ENCODE data around the gene CYP1B1. TPM values are rescaled to one million over a fixed set of nuclear protein-coding genes. Genes with fewer than 3 reads are reported as not detected.
A peak's percentile ranks its signal among the peaks of the same experiment; 100 is the strongest.

The CYP1B1 gene
- polyA plus RNA-seq, 6 donors from 2014 or later = 0.20 to 2.4 (median 0.87) TPM; not detected in 2

GRCh38 chr2:38079116-38080052 lies 3.4 kb upstream of the CYP1B1 start:
- Mint-ChIP-seq H3K4me3 (no peak overlapping the region), H3K27me3 (peaks cover 53 to 81% (median 65%) of the 10 kb centered on the region in 3 donors), H3K27ac (no peak overlapping the region), H3K9me3 (no peaks in the 10 kb centered on the region), H3K4me1 (peaks cover 6 to 19% (median 17%) of the 10 kb centered on the region in 3 donors), H3K36me3 (peaks cover 0 to 17% of the 10 kb centered on the region in 2 donors)
- no peak for ATAC-seq (ENCODE audit: low read depth in 2 of 2)
- no peak for DNase-seq

- no peak for DNase-seq
- no peak for ATAC-seq (ENCODE audit: low read depth in 2 of 2)
- peak overlapping the region in 2 of 6 donors; percentile 41 to 60 for H3K27ac Mint-ChIP-seq
- H3K4me1 Mint-ChIP-seq = peaks cover 12 to 28% (median 27%) of the 10 kb centered on the region in 3 donors
- peaks cover 57 to 82% (median 63%) of the 10 kb centered on the region in 3 donors for H3K27me3 Mint-ChIP-seq
- peaks cover 0 to 2% (median 0%) of the 10 kb centered on the region in 7 donors for H3K9me3 Mint-ChIP-seq
- H3K36me3 Mint-ChIP-seq = no peaks in the 10 kb centered on the region
- H3K4me3 Mint-ChIP-seq = peak overlapping the region in 7 of 8 donors; percentile 61 to 90 (median 65)
Observed at GRCh38 chr2:38077431-38077769, 1.4 kb upstream of the CYP1B1 start.

- H3K4me3 Mint-ChIP-seq = peak overlapping the region; percentile 76 to 90 (median 82)
- no peak for DNase-seq
- peak overlapping the region in 1 of 6 donors; percentile 41 for H3K27ac Mint-ChIP-seq
- H3K9me3 Mint-ChIP-seq = peaks cover 0 to 2% (median 0%) of the 10 kb centered on the region in 7 donors
- peaks cover 12 to 28% (median 27%) of the 10 kb centered on the region in 3 donors for H3K4me1 Mint-ChIP-seq
- no peaks in the 10 kb centered on the region for H3K36me3 Mint-ChIP-seq
- peak; percentile 55 to 65 for ATAC-seq (ENCODE audit: low read depth in 2 of 2)
- H3K27me3 Mint-ChIP-seq = peaks cover 56 to 82% (median 58%) of the 10 kb centered on the region in 3 donors
Observed at GRCh38 chr2:38076710-38077430, 919 bp upstream of the CYP1B1 start.

GRCh38 chr2:38076152-38076709 lies 280 bp upstream of the CYP1B1 start:
- DNase-seq (no peak), ATAC-seq (ENCODE audit: low read depth in 2 of 2) (peak; percentile 47 to 52)
- H3K27me3 Mint-ChIP-seq = peaks cover 51 to 77% (median 53%) of the 10 kb centered on the region in 3 donors
- peaks cover 12 to 28% (median 27%) of the 10 kb centered on the region in 3 donors for H3K4me1 Mint-ChIP-seq
- H3K4me3 Mint-ChIP-seq = peak overlapping the region; percentile 76 to 86 (median 82)
- H3K9me3 Mint-ChIP-seq = peaks cover 0 to 2% (median 0%) of the 10 kb centered on the region in 7 donors
- H3K27ac Mint-ChIP-seq = no peak overlapping the region
- H3K36me3 Mint-ChIP-seq = no peaks in the 10 kb centered on the region

DNA sequence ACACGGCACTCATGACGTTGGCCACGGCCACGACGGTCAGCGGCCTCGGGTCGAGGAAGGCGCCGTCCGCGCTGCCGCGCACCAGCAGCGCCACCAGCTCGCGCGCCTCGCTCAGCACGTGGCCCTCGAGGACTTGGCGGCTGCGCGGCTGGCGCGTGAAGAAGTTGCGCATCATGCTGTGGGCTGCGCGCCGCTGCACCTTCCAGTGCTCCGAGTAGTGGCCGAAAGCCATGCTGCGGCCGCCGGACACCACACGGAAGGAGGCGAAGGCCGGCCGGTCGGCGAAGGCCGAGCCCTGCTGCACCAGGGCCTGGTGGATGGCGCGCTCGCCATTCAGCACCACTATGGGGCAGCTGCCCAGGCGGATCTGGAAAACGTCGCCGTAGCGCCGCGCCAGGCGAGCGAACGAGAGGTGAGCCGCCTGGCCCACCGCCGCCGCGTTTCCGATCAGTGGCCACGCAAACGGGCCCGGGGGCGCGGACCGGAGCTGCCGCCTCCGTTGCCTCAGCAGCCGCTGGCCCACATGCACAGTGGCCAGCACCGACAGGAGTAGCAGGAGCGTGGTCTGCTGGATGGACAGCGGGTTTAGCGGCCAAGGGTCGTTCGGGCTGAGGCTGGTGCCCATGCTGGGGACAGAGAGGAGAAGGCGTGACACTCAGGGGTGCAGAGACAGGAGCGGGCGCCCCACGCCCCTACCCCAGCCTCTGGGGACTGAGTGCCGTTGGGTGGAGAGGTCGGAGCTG lies 1.0 kb downstream of the CYP1B1 start:
- H3K27ac Mint-ChIP-seq = no peak overlapping the region
- H3K9me3 Mint-ChIP-seq = peaks cover 0 to 2% (median 0%) of the 10 kb centered on the region in 7 donors
- ATAC-seq (ENCODE audit: low read depth in 2 of 2) (no peak), DNase-seq (no peak)
- peak overlapping the region in 6 of 8 donors; percentile 23 to 90 (median 74) for H3K4me3 Mint-ChIP-seq
- H3K4me1 Mint-ChIP-seq = peaks cover 12 to 28% (median 27%) of the 10 kb centered on the region in 3 donors
- H3K36me3 Mint-ChIP-seq = no peaks in the 10 kb centered on the region
- peaks cover 40 to 69% (median 47%) of the 10 kb centered on the region in 3 donors for H3K27me3 Mint-ChIP-seq

GRCh38 chr2:38074058-38074763 lies 1.7 kb downstream of the CYP1B1 start:
- no peak for ATAC-seq (ENCODE audit: low read depth in 2 of 2)
- peak overlapping the region; percentile 56 to 90 (median 72) for H3K4me3 Mint-ChIP-seq
- DNase-seq = no peak
- H3K27me3 Mint-ChIP-seq = peaks cover 33 to 62% (median 41%) of the 10 kb centered on the region in 3 donors
- peak overlapping the region in 1 of 6 donors; percentile 27 for H3K27ac Mint-ChIP-seq
- peaks cover 12 to 28% (median 27%) of the 10 kb centered on the region in 3 donors for H3K4me1 Mint-ChIP-seq
- H3K9me3 Mint-ChIP-seq = peaks cover 0 to 2% (median 0%) of the 10 kb centered on the region in 7 donors
- H3K36me3 Mint-ChIP-seq = no peaks in the 10 kb centered on the region

- peak overlapping the region in 1 of 6 donors; percentile 71 for H3K27ac Mint-ChIP-seq
- peaks cover 27 to 59% (median 34%) of the 10 kb centered on the region in 3 donors for H3K27me3 Mint-ChIP-seq
- peaks cover 12 to 28% (median 27%) of the 10 kb centered on the region in 3 donors for H3K4me1 Mint-ChIP-seq
- peak overlapping the region; percentile 56 to 90 (median 72) for H3K4me3 Mint-ChIP-seq
- ATAC-seq (ENCODE audit: low read depth in 2 of 2) (no peak), DNase-seq (no peak)
- no peaks in the 10 kb centered on the region for H3K36me3 Mint-ChIP-seq
- H3K9me3 Mint-ChIP-seq = peaks cover 0 to 2% (median 0%) of the 10 kb centered on the region in 7 donors
Observed at GRCh38 chr2:38073211-38074057, 2.5 kb downstream of the CYP1B1 start.

DNA sequence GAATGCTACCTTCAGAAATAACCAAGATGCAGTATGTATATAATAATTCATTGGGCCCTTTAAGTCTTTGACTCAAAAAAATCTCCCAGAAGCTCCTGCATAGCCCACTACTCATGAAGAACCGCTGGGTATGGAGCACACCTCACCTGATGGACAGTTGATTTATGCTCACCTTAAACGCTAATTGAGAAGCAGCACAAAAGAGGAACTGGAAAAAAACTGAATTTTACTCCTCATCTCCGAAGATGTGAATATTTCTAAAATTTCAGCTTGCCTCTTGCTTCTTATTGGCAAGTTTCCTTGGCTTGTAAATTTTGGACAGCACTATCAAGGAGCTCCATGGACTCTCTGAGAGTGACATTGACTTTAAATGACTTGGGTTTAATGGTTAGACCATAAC lies 5.5 kb downstream of the CYP1B1 start:
- DNase-seq (no peak), ATAC-seq (ENCODE audit: low read depth in 2 of 2) (no peak)
- Mint-ChIP-seq H3K27me3 (peaks cover 18 to 35% (median 23%) of the 10 kb centered on the region in 3 donors), H3K36me3 (no peaks in the 10 kb centered on the region), H3K4me3 (no peak overlapping the region), H3K4me1 (peaks cover 6 to 14% (median 13%) of the 10 kb centered on the region in 3 donors), H3K9me3 (peaks cover 0 to 2% (median 0%) of the 10 kb centered on the region in 7 donors), H3K27ac (no peak overlapping the region)

- H3K4me3 Mint-ChIP-seq = no peak overlapping the region
- no peak for DNase-seq
- H3K4me1 Mint-ChIP-seq = no peaks in the 10 kb centered on the region
- H3K36me3 Mint-ChIP-seq = no peaks in the 10 kb centered on the region
- peaks cover 7 to 31% (median 18%) of the 10 kb centered on the region in 3 donors for H3K27me3 Mint-ChIP-seq
- H3K9me3 Mint-ChIP-seq = peaks cover 0 to 2% (median 0%) of the 10 kb centered on the region in 7 donors
- ATAC-seq (ENCODE audit: low read depth in 2 of 2) = no peak
- H3K27ac Mint-ChIP-seq = no peak overlapping the region
Observed at GRCh38 chr2:38068234-38068633, 7.7 kb downstream of the CYP1B1 start.

DNA sequence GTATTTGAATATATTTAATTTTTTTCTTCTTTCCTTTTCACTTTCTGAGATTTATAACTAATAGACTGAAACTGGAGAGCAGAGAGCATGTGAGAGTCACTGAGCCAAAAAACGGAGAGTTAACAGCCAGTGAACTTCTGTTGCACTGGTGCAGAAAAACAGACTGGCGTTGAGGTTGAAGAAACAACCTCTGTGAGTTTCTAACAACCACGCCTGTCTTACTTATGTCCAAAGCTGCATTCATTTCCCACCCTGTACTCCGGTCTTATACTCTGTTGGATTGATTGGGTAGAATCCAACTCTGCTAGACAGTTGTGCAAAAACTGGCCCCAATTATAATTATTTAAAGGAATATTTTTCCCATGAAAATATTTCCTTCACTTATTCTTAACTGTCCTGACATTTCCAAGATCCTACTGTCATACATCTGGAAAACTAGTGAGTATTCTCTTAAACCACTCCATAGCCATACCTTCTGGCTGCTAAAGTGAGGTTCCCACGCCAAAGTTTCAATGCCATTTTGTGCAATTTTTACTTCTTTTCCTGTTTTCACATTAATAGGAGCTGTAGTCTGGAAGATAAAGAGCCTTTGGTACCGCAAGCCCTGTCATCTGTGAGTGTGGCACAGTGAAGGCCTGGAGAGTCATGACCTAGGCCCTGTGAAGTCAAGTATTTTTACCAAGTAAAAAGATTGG lies 9.4 kb downstream of the CYP1B1 start:
- Mint-ChIP-seq H3K27ac (no peak overlapping the region), H3K36me3 (peaks cover 0 to 7% of the 10 kb centered on the region in 2 donors), H3K27me3 (peaks cover 0 to 33% (median 13%) of the 10 kb centered on the region in 3 donors), H3K4me3 (no peak overlapping the region), H3K9me3 (peaks cover 0 to 4% (median 0%) of the 10 kb centered on the region in 7 donors), H3K4me1 (no peaks in the 10 kb centered on the region)
- DNase-seq (no peak), ATAC-seq (ENCODE audit: low read depth in 2 of 2) (no peak)
